HepG2 (cell line): Measurements from ENCODE around the gene CRHR1. TPM values are rescaled to one million over a fixed set of nuclear protein-coding genes. Genes with fewer than 3 reads are reported as not detected.

Experiments used
- ATF3 ChIP-seq: sonication (generic); formaldehyde crosslinking; IDR thresholded peaks from 2 replicates; pipeline ENCODE4 v1.4.0; 2020; ENCODE audit warnings: missing genetic modification reagents
- BRD4 ChIP-seq: sonication (generic); formaldehyde crosslinking; IDR thresholded peaks from 2 replicates; pipeline ENCODE4 v1.4.0; 2020; ENCODE audit warnings: missing genetic modification reagents
- FOSL1 ChIP-seq: sonication (generic); formaldehyde crosslinking; IDR thresholded peaks from 2 replicates; pipeline ENCODE4 v1.9.0; 2021; ENCODE audit warnings: missing genetic modification reagents, borderline replicate concordance
- GTF2F1 ChIP-seq: fragments of 150-350 bp; IDR thresholded peaks from 2 replicates; pipeline ENCODE4 v1.6.1; 2014; ENCODE audit warnings: low read length
- HMG20B ChIP-seq: conservative IDR thresholded peaks from 2 replicates; pipeline ENCODE4 v1.6.1; 2016; ENCODE audit warnings: missing genetic modification reagents, missing compliant biosample characterization
- KLF11 ChIP-seq: IDR thresholded peaks from 2 replicates; pipeline ENCODE4 v1.6.1; 2016; ENCODE audit warnings: missing compliant biosample characterization
- MYC ChIP-seq: sonication (generic); formaldehyde crosslinking; IDR thresholded peaks from 2 replicates; pipeline ENCODE4 v1.9.0; 2021; ENCODE audit warnings: missing genetic modification reagents, borderline replicate concordance
- NFAT5 ChIP-seq: sonication (generic); formaldehyde crosslinking; IDR thresholded peaks from 2 replicates; pipeline ENCODE4 v1.4.0; 2020; ENCODE audit warnings: missing genetic modification reagents
- PAX8 ChIP-seq: sonication (generic); formaldehyde crosslinking; IDR thresholded peaks from 2 replicates; pipeline ENCODE4 v1.8.0; 2022; ENCODE audit warnings: mild to moderate bottlenecking, missing genetic modification reagents, borderline replicate concordance
- RERE ChIP-seq: IDR thresholded peaks from 2 replicates; pipeline ENCODE4 v1.6.1; 2016; ENCODE audit warnings: low read depth, missing genetic modification reagents, missing compliant biosample characterization
- SAP130 ChIP-seq: IDR thresholded peaks from 2 replicates; pipeline ENCODE4 v1.6.1; 2016; ENCODE audit warnings: low read depth
- ZNF180 ChIP-seq: sonication (generic); formaldehyde crosslinking; IDR thresholded peaks from 2 replicates; pipeline ENCODE4 v1.4.0; 2020; ENCODE audit warnings: low read depth, missing genetic modification reagents, borderline replicate concordance
- ZNF367 ChIP-seq: sonication (generic); formaldehyde crosslinking; IDR thresholded peaks from 2 replicates; pipeline ENCODE4 v1.4.0; 2020; ENCODE audit warnings: missing genetic modification reagents, borderline replicate concordance
- ZNF446 ChIP-seq: sonication (generic); formaldehyde crosslinking; IDR thresholded peaks from 2 replicates; pipeline ENCODE4 v1.5.0; 2020; ENCODE audit warnings: mild to moderate bottlenecking, missing genetic modification reagents
- ZNF709 ChIP-seq: sonication (generic); formaldehyde crosslinking; IDR thresholded peaks from 2 replicates; pipeline ENCODE4 v1.5.0; 2020; ENCODE audit warnings: mild to moderate bottlenecking, missing genetic modification reagents
- ZNF775 ChIP-seq: sonication (generic); formaldehyde crosslinking; IDR thresholded peaks from 2 replicates; pipeline ENCODE4 v1.4.0; 2020; ENCODE audit warnings: missing genetic modification reagents, mild to moderate bottlenecking, moderate library complexity, borderline replicate concordance
- polyA plus RNA-seq, 8 experiments: library from polyadenylated mRNA; depleted of rRNA in 3 of 8; stranded (reverse) in 7 of 8; unstranded in 1 of 8; fragments of >200 nt; fragmentation: Illumina TruSeq in 4 of 8; extraction: Trizol in 4 of 8; gene quantifications; 2 replicates each; pipeline versions ENCODE4 v1.2.1 to v1.2.3, GENCODE V29; 2011 to 2016; ENCODE audit warnings: low read depth in 4 of 8, missing spikeins in 1 of 8, mixed read lengths in 1 of 8; ENCODE audit not compliant: insufficient read depth in 1 of 8
- total RNA-seq, 5 experiments: library from RNA; depleted of rRNA; stranded (reverse); fragments of >200 nt; fragmentation: Illumina TruSeq; extraction: Trizol; gene quantifications; 2 replicates each; pipeline ENCODE4 v1.2.3, GENCODE V29; 2016; ENCODE audit warnings: low read depth in 1 of 5

Gene CRHR1
- total and polyA plus RNA-seq, 2 of the 13 experiments (the other 11 are each of a cell fraction or from before 2014, with no cell fraction given), result not detected

GRCh38 chr17:45857977-45858708 lies 74.0 kb downstream of the CRHR1 start (continued):
- TF ChIP-seq RERE (CRISPR knock-in tag), result no peak
- TF ChIP-seq GTF2F1, result no peak
- TF ChIP-seq HMG20B, result peak; percentile 70; the same call in 1 of the 2 replicates
- peak; percentile 92; the same call in 1 of the 2 replicates for TF ChIP-seq KLF11
- TF ChIP-seq PAX8 (CRISPR knock-in tag), result no peak
- TF ChIP-seq ZNF180, result no peak
- TF ChIP-seq ZNF367 (CRISPR knock-in tag), result no peak
- no peak for TF ChIP-seq BRD4
- no peak for TF ChIP-seq NFAT5 (CRISPR knock-in tag)
- TF ChIP-seq SAP130 (CRISPR knock-in tag), result peak; percentile 75
- TF ChIP-seq MYC (CRISPR knock-in tag), result no peak
- no peak for TF ChIP-seq ZNF775 (CRISPR knock-in tag)
- TF ChIP-seq FOSL1 (CRISPR knock-in tag), result no peak
- no peak for TF ChIP-seq ATF3 (CRISPR knock-in tag)
- TF ChIP-seq ZNF709 (CRISPR knock-in tag), result peak; percentile 62; the same call in 1 of the 2 replicates
- peak; percentile 71; the same call in 1 of the 2 replicates for TF ChIP-seq ZNF446 (CRISPR knock-in tag)
